H4 (cell line): ENCODE results near the gene NDUFA8. TPM values are rescaled to one million over a fixed set of nuclear protein-coding genes. Genes with fewer than 3 reads are reported as not detected.
A peak's percentile ranks its signal among the peaks of the same experiment; 100 is the strongest.

Source experiments
- DNase-seq: peaks from one replicate; pipeline ENCODE4 v3.0.0-alpha.2; 2015; ENCODE audit warnings: low spot score
- total RNA-seq: library from RNA; depleted of rRNA; stranded (reverse); fragments of >200 nt; shearing (Covaris generic); gene quantifications from 2 replicates; pipeline ENCODE4 v1.2.3, GENCODE V29; 2014; rRNA removed

NDUFA8 gene
- total RNA-seq, 1 experiment from 2014 or later: 88.0 TPM

- DNase-seq: no peak
Measured at GRCh38 chr9:122100756-122101155, 58.8 kb downstream of the NDUFA8 start.

GRCh38 chr9:122099271-122099869, 60.2 kb downstream of the NDUFA8 start:
- peak; percentile 53 for DNase-seq

DNA sequence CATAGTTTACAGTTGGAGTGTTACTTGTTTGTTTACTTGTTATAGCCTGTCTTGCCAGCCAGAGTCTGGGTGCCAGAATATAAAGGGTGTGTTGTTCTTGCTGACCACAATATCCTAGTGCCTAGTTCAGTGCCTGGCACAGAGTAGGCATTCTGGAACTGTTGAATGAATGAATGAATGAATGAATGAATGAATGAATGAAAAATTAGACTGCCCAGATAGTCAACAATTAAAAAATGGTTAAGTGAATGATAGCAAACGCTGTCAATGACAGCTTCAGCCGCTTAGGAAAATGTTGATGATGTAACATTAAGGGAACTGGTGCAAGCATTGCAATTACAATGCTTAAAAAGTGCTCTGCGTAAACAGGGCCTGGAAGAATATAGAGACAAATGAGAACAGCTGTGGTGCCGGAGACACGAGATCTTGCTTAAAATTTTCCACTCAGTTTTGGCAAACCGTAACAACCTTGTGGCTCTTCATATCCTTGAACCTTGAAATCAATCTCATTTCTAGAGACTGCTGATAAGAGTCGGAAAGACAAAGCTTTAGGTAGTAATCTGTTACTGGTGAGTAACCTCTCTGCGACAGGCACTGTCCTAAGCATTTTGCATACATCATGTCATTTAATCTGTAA, 61.8 kb downstream of the NDUFA8 start:
- DNase-seq: no peak

DNA sequence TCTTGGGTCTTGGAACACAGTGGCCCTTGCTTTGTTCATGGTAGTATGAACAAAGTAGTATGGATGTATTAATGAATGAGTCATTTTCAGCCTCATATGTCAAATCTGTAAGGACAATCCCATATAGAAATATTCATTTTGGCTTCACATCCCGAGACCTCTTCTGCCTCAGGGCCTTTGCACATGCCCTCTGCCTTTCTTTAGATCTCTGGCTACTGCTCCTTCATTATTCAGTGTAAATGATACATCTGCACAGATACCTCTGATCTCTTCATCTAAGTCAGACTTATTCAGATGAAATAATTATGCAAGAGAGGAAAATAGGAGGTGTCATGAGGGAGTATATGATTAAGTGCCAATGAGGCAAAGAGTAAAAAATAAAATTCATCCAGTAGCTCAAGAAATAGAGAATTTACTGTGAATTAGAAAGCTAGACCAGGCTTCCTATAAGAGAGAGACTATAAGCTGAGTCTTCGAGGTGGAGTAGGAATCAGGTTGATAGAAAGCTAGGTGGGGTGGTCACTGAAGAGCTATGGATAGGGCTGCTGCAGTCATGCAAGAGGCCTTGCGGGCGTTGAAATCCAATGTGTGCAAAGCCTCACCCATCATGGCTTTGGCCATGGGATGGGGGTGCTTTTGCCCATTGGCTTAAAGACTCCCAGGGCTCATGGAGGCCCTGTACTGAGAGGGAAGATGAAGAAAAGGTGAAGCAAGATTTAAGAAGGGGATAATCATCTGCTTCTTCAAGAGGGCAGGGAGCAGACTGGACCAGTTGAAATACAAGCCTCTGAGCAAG, 62.8 kb downstream of the NDUFA8 start:
- DNase-seq: no peak

GRCh38 chr9:122095010-122095767, 64.4 kb downstream of the NDUFA8 start:
- peak; percentile 39 for DNase-seq

Other genes starting within 250 kb of the NDUFA8 start
- gene TTLL11, start 66.5 kb downstream of the NDUFA8 start, total RNA-seq: 1.2 and 2.0 TPM in 2 replicates
- not detected in 2 replicates for gene MORN5, start 129 bp upstream of the NDUFA8 start, total RNA-seq
- gene LHX6, start 69.2 kb upstream of the NDUFA8 start, total RNA-seq: 0.90 and 1.4 TPM in 2 replicates
- gene RBM18, start 105.1 kb upstream of the NDUFA8 start, total RNA-seq: 9.1 and 15.7 TPM in 2 replicates
- gene MRRF, start 105.1 kb upstream of the NDUFA8 start, total RNA-seq: 74.0 and 77.7 TPM in 2 replicates
- gene PTGS1, start 211.2 kb upstream of the NDUFA8 start, total RNA-seq: 0.37 and 0.74 TPM in 2 replicates